ENCODE measurements around the gene TFCP2L1. TPM values are rescaled to one million over a fixed set of nuclear protein-coding genes. Genes with fewer than 3 reads are reported as not detected.

The TFCP2L1 gene
- total RNA-seq, 1 donor from 2014 or later: 0.05 TPM

DNA sequence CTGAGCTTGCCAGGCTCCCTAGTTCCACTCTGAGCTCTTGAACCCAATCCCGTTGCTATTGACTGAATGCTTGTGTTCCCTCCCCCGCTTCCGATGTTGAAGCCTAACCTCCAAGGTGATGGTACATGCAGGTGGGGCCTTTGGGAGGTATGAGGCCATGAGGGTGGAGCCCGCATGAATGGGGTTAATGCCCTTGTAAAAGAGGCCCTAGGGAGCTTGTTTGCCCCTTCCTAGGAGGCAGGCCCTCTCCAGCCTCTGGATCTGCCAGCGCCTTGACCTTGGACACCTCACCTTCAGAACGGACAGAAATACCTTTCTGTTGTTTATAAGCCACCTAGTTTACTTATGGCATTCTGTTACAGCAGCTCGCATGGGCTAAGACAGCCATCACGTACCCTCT is 71.6 kb downstream of the TFCP2L1 start:
- H2AFZ ChIP-seq (ENCODE audit: low read depth, low read length): no peak overlapping the region
- TF ChIP-seq, protein P1, sequence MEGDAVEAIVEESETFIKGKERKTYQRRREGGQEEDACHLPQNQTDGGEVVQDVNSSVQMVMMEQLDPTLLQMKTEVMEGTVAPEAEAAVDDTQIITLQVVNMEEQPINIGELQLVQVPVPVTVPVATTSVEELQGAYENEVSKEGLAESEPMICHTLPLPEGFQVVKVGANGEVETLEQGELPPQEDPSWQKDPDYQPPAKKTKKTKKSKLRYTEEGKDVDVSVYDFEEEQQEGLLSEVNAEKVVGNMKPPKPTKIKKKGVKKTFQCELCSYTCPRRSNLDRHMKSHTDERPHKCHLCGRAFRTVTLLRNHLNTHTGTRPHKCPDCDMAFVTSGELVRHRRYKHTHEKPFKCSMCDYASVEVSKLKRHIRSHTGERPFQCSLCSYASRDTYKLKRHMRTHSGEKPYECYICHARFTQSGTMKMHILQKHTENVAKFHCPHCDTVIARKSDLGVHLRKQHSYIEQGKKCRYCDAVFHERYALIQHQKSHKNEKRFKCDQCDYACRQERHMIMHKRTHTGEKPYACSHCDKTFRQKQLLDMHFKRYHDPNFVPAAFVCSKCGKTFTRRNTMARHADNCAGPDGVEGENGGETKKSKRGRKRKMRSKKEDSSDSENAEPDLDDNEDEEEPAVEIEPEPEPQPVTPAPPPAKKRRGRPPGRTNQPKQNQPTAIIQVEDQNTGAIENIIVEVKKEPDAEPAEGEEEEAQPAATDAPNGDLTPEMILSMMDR (IDR thresholded peaks at IDR 0.05; ENCODE audit: insufficient read depth, low read depth, low read length): no peak
- H3K4me1 Mint-ChIP-seq (ENCODE audit: low read depth, unreplicated experiment): no peaks in the 10 kb centered on the region

DNA sequence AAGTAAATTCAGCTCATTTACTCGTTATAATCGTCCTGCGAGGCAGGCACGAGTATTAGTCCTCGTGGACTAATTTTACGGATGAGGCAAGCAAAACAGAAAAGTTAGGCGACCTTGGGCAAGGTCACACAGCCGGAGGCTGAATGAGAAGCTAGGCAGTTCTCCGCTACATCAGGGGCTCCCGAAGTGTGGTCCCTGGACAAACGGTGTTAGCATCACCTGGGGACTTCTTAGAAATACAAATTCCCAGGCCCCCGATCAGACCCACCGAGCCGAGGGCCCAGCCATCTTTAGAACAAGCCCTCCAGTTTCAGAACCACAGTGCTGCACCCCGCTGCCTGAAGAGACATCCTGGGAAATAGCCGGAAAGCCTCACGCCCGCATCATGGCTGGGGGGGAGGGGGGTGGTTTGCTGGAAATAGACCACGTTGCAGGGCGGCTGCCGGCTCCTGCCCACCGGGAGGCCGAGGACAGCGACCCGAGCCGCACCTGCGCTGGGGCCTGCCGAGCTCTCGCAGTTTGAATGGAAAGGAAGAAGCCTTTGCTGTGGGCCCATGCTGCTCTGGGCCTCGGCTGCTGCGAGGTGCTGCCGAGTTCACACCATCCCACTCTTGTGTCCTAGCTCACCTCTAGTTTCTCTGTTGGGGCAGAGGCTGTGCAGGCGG is 72.2 kb downstream of the TFCP2L1 start:
- Mint-ChIP-seq H3K27me3 (ENCODE audit: low read depth, unreplicated experiment) (peaks cover 41% of the 10 kb centered on the region), H3K27ac (ENCODE audit: unreplicated experiment) (no peak overlapping the region), H3K4me3 (ENCODE audit: unreplicated experiment) (no peak overlapping the region), H3K36me3 (ENCODE audit: low read depth, unreplicated experiment) (no peaks in the 10 kb centered on the region), H3K9me3 (ENCODE audit: unreplicated experiment) (no peaks in the 10 kb centered on the region), H3K4me1 (ENCODE audit: low read depth, unreplicated experiment) (no peaks in the 10 kb centered on the region)
- Histone ChIP-seq H4K20me1 (ENCODE audit: insufficient read depth, low read length) (no peaks in the 10 kb centered on the region), H3K27ac (ENCODE audit: low read depth, low read length) (no peak overlapping the region), H3K79me2 (ENCODE audit: insufficient read depth, low read length) (no peaks in the 10 kb centered on the region), H3K27me3 (ENCODE audit: insufficient read depth, low read length) (peaks cover 2% of the 10 kb centered on the region), H2AFZ (ENCODE audit: low read depth, low read length) (no peak overlapping the region), H3K9ac (ENCODE audit: low read length) (no peak overlapping the region), H3K4me3 (ENCODE audit: insufficient read depth, low read depth, low read length) (no peak overlapping the region), H3K9me3 (ENCODE audit: insufficient read depth, low read depth, low read length) (no peaks in the 10 kb centered on the region), H3K4me1 (ENCODE audit: insufficient read depth, low read length) (no peaks in the 10 kb centered on the region), H3K4me2 (ENCODE audit: low read length) (no peak overlapping the region), H3K36me3 (ENCODE audit: insufficient read depth, low read length) (no peaks in the 10 kb centered on the region)
- DNase-seq (ENCODE audit: low read depth): no peak
- TF ChIP-seq EZH2 (IDR thresholded peaks at IDR 0.05; ENCODE audit: insufficient read depth, low read length): no peak
- TF ChIP-seq, protein P1 (IDR thresholded peaks at IDR 0.05; ENCODE audit: insufficient read depth, low read depth, low read length): no peak
- FAIRE-seq: no peak

More for the DNA sequence above, 71.6 kb downstream of the TFCP2L1 start:
- no peak overlapping the region for H3K4me2 ChIP-seq (ENCODE audit: low read length)
- no peaks in the 10 kb centered on the region for H3K79me2 ChIP-seq (ENCODE audit: insufficient read depth, low read length)
- DNase-seq (ENCODE audit: low read depth) (no peak), FAIRE-seq (no peak)
- no peaks in the 10 kb centered on the region for H4K20me1 ChIP-seq (ENCODE audit: insufficient read depth, low read length)
- H3K27me3 ChIP-seq (ENCODE audit: insufficient read depth, low read length): peaks cover 2% of the 10 kb centered on the region
- no peaks in the 10 kb centered on the region for H3K36me3 ChIP-seq (ENCODE audit: insufficient read depth, low read length)
- H3K9me3 ChIP-seq (ENCODE audit: insufficient read depth, low read depth, low read length): no peaks in the 10 kb centered on the region
- H3K4me3 ChIP-seq (ENCODE audit: insufficient read depth, low read depth, low read length): no peak overlapping the region
- H3K27ac Mint-ChIP-seq (ENCODE audit: unreplicated experiment): no peak overlapping the region
- no peak overlapping the region for H3K9ac ChIP-seq (ENCODE audit: low read length)
- H3K27ac ChIP-seq (ENCODE audit: low read depth, low read length): no peak overlapping the region
- H3K9me3 Mint-ChIP-seq (ENCODE audit: unreplicated experiment): no peaks in the 10 kb centered on the region
- peaks cover 41% of the 10 kb centered on the region for H3K27me3 Mint-ChIP-seq (ENCODE audit: low read depth, unreplicated experiment)
- no peaks in the 10 kb centered on the region for H3K4me1 ChIP-seq (ENCODE audit: insufficient read depth, low read length)
- H3K36me3 Mint-ChIP-seq (ENCODE audit: low read depth, unreplicated experiment): no peaks in the 10 kb centered on the region
- H3K4me3 Mint-ChIP-seq (ENCODE audit: unreplicated experiment): no peak overlapping the region

DNA sequence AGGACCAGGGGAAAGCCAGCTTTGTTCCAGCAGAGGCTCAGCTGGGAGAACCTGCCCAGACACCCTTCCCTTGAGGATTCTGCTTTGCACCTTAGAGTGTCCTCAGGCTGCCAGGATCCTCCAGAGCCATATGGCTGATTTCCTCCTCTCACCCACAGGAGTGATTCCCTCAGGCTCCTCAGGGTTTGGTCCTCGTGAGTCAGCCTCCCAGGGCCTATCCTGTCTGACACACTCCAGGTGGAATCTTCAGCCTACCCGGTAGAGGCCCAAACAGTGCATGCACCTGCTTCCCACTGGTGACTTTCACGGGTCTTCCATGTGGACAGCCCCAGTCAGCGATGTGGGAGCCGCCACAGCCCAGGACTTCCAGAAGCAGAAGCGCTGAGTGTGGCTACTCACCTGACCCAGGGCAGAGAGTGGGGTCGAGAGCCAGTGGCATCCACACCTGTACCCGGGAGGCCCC is 73.3 kb downstream of the TFCP2L1 start:
- Histone ChIP-seq H3K4me1 (ENCODE audit: insufficient read depth, low read length) (no peaks in the 10 kb centered on the region), H3K9me3 (ENCODE audit: insufficient read depth, low read depth, low read length) (no peaks in the 10 kb centered on the region), H3K9ac (ENCODE audit: low read length) (no peak overlapping the region), H3K27me3 (ENCODE audit: insufficient read depth, low read length) (peaks cover 2% of the 10 kb centered on the region), H4K20me1 (ENCODE audit: insufficient read depth, low read length) (no peaks in the 10 kb centered on the region), H3K79me2 (ENCODE audit: insufficient read depth, low read length) (no peaks in the 10 kb centered on the region), H3K4me2 (ENCODE audit: low read length) (no peak overlapping the region), H3K4me3 (ENCODE audit: insufficient read depth, low read depth, low read length) (no peak overlapping the region), H2AFZ (ENCODE audit: low read depth, low read length) (no peak overlapping the region), H3K27ac (ENCODE audit: low read depth, low read length) (no peak overlapping the region), H3K36me3 (ENCODE audit: insufficient read depth, low read length) (no peaks in the 10 kb centered on the region)
- Mint-ChIP-seq H3K27me3 (ENCODE audit: low read depth, unreplicated experiment) (peaks cover 42% of the 10 kb centered on the region), H3K36me3 (ENCODE audit: low read depth, unreplicated experiment) (no peaks in the 10 kb centered on the region), H3K27ac (ENCODE audit: unreplicated experiment) (no peak overlapping the region), H3K4me3 (ENCODE audit: unreplicated experiment) (no peak overlapping the region), H3K9me3 (ENCODE audit: unreplicated experiment) (no peaks in the 10 kb centered on the region), H3K4me1 (ENCODE audit: low read depth, unreplicated experiment) (no peaks in the 10 kb centered on the region)
- TF ChIP-seq EZH2 (IDR thresholded peaks at IDR 0.05; ENCODE audit: insufficient read depth, low read length): no peak
- TF ChIP-seq, protein P1 (IDR thresholded peaks at IDR 0.05; ENCODE audit: insufficient read depth, low read depth, low read length): no peak
- FAIRE-seq: no peak
- DNase-seq (ENCODE audit: low read depth): no peak
